SW480 (cell line): Measurements from ENCODE around the gene ARSB.
A peak's percentile ranks its signal among the peaks of the same experiment; 100 is the strongest.

Experiments
- DNase-seq: peaks from one replicate; pipeline ENCODE4 v3.0.0-alpha.2; 2016; ENCODE audit warnings: low spot score

Gene ARSB

DNA sequence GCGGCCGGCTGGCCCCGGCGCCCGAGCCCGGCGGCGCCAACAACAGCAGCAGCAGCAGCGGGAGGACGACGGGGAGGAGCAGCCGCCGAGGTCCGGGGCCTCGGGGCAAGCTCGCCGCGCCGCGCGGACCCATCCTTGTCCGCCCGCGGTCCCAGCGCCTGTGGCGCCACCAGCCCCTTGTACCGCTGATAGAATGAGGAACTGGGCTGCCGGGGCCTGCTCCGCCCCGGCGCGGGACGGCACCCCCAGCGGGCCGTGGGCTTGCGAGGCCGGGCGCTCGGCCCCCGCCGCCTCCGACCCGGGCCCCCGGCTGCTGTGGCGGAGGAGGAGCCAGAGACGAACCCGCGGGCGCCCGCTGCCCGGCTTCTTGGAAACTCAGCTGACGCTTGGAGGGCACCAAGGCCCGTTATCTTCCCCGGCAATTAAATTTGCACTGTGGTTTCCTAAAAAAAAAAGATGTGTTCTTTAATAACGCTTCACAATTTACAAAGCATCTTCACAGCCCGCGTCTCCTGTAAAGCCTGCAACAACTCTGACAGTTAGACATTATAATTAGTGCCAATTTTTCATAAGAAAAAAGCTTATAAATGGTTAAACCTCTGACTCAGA, at the start of gene ARSB:
Gene ARSB, minus strand, starts transcription at position 195 of the 609 bp plus-strand sequence. Its CDS starts 62 bp downstream, at position 133.
- DNase-seq: peak; percentile 27

DNA sequence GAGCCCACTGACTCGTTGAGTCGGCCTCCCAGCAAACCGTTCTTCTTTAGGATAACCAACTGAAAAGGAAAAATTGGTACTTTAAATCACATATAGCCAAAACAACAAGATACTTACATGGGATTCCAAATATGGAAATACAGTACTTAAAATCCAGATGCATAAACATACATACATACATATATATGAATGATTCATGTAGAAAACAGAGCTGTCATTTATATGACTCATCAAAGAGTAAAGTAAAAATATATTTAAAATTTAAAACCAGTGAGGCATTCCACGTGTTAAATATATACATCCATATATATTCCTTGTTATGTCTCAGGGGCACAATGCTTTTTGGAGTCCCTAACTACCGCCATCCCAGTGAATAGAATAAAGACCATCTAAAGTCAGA, 47.7 kb upstream of the ARSB start:
- no peak for DNase-seq

DNA sequence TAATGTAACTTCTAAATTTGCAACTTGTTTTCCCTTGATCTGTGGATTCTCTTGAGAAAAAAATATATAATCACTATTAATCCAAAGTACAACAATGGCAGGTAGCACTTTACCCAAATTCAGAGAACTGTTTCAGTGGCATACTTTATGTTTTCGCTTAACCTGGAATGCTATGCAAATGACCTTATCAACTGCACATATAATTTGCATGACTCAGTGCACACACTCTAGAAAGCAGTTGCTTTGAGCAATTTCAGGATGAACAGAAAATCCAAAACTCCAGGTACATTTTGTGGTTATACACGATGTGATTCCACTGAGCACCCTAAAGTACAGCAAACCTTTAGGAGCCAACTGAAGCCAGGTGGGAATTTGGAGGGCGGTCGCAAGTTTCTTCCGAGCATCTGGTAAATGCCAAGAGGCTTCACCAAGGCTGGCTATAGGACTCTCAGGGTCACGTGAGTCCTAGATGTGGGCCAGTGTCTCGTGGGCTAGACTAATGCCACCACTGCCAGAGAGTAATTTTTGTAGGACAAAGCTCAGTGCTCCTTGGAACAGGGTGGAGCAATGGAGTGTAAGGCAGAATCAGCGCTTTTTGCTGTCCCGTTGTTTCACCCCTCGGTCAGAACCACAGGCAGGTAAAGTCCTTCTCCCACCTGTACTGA, 47.1 kb upstream of the ARSB start:
- no peak for DNase-seq

DNA sequence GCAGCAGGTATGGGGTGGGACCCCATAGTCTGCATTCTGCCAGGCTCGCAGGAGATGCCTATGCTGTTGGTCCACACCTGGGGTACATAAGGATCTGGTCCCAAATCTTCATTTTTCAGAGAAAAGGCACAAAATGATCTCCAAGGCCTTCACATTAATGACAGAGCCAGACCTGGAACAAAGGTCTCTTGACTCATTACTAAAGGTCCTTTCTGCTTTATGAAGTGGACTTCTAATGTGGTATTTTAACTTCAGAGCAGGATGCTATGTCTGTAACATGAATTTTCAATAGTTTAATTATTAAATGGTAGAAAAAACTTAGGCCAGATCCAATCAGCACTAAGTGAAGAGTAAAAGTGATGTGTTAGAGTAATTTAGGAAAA, 46.4 kb upstream of the ARSB start:
- no peak for DNase-seq

DNA sequence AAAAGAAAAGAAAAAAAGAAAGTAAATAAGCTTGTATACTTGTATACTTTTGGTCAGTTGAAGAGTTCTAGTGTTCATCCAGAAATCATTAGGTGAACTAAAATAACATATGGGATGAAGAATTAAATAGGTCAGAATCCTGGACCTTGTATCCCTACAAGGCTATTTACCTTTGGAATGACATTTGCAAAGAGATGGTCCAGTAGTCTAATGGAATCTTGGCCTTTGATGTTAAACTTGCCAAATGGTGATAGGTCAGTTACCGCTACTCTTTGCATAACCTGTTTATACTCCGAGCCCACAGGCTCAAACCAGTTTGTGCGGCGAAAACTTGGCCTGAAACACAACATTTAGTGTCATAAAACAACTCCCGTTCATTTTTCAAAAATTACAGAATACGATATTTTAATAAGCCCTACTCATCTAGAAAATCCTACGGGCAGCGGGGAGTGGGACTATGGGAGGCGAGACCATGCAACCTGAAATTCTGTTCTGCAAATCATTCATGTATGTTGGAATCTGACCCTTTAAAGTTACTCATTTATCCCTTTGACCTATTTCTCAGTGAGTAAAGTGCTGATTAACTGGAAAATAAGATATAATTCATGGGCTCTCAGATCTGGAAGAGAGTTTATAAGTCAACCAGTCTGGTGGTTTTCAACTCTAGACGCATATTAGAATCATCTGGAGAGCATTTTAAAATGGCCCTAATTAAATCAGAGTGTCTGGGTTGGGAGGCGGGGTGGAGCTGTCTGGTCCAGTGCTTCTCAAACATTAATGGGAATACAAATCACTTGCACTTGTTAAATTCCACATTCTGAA, 45.8 kb upstream of the ARSB start:
- DNase-seq: no peak

DNA sequence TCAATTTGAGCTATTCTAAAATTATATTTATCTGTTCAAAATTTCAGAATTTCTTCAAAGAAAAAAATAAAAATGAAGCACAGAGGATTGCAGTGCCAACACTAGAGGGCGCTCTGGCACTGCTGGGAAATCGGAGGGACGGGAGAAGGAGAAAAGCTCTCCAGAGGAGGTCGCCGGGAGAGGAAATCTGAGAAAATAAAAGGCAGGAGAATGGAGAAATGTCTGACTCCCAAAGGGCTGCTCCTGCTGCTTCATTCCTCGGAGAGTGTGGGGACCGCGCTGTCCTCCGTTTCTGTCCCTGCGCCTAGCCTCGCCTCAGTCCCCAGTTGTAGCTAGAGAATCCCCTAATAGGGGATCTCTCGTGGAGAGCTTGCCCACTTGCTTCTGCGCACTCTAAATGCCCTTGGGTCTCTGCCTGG, 40.0 kb upstream of the ARSB start:
- DNase-seq: peak; percentile 42

DNA sequence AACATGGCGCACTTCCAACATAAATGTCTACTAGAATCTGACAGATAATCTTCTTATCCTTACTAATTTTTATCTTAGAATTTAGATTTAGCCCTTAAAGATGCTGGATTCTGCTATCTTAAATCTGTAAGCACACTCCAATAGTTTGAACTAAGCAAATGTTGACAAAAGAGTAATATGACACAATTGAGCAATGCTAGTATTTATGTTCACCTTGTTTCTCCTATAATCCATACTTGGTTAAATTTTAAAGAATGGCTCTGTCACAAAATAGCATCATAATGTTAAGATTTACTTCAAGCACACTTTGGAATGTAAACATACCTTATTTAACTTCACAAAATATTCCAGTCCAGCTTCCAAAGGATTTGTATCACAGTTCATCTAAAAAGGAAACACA, 38.8 kb upstream of the ARSB start:
- DNase-seq: no peak

DNA sequence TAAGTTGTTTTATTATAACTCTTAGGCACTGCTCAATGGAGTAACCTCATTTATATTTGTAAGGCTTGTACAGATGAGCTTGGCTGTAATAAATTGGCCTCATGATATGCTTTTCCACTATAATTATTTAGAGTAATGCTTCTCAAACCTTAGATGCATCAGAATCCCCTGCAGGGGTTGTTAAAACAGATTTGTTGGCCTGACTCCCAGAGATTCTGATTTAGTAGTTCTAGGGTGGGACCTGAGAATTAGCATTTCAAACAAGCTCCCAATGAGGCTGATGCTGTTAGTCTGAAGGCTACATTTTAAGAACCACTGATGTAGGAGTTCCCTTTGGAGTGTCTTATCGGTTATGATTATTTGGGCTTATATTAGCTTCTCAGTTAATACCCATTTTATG, 38.2 kb upstream of the ARSB start:
- DNase-seq: no peak

DNA sequence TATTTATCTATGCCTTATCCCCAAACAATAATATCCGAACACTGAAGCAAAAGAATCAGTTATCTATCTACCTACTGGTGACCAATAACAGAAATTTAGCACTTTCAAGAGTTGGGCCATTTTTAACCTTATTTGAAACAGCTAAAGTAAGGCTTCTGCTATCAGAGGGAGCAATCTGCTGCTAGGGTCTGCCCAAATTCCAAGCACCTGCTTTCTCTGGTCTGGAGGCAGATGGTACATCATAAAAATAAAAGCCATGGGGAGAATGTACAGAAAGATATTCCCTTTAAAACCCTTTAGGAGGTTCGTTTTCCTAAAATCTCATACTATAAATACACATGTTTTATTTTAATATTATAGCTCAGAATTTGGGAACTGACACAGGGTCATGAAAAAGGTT, 37.7 kb upstream of the ARSB start:
- DNase-seq: no peak

DNA sequence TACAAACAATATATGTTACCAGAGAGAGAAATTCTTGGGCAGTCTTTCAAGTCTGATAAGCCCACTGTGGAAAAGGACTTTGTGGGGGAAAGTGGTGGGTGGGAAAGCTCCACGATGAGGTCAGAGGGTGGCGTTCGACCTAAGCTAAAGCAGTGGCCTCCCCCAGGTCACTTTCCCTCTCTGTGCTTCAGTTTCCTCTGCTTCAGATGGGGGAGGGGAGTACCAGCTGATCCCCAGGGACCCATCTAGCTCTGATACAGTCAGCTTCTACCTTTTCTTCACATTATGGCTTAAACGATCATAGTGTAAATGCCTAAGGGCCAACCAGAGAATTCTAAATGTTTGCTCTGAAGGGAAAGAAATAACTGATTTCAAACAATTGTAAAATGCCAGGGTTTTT, 36.6 kb upstream of the ARSB start:
- no peak for DNase-seq

DNA sequence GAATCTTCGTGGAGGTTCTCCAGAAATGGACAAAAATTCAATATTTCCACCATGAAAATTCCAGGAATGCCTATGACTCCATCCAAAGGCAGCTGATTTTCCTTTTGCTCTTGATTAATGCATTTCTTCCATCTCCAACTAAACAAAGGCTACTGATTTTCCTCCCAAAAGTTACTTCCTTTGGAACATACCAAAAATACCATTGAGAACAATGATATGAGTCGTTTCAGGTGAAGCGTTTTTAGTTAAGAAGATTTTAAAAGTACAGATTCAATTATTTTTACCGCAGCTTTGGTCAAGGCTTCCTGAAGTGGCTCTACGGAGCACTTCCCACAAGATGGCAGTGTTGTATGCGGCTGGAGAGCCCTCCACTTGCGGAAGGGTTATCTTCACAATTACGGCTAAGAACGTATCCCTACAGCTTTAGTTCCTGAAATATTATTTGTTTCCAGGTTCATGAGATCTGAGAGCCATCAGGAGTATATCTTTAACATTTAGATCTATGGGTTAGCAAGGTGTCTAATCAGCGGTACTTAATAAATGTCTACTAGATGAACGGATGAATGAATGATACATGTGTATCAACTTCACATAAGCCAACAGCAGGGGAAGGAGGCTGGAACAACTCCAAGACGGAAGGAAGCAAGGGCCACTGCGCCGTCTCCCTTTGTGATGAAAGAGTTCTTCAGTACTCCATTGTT, 35.9 kb upstream of the ARSB start:
- DNase-seq: peak; percentile 20

DNA sequence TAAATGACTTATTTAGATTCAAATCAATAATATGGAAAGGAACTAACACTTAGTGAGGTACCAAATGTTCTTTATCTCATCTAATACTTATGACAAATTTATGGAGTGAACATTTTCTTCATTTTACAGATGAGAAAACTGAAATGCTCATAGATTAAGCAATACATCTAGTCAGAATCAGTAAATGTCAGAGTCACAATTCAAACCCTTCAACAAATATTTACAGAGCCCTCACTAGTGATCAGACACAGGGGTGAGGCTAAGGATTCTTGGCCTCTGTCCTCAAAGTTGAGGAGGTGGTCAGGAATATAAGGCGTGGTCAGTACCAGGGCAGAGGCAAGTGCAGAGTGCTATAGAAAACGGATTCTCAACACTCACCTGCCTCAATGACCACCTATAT, 29.5 kb upstream of the ARSB start:
- DNase-seq: no peak

DNA sequence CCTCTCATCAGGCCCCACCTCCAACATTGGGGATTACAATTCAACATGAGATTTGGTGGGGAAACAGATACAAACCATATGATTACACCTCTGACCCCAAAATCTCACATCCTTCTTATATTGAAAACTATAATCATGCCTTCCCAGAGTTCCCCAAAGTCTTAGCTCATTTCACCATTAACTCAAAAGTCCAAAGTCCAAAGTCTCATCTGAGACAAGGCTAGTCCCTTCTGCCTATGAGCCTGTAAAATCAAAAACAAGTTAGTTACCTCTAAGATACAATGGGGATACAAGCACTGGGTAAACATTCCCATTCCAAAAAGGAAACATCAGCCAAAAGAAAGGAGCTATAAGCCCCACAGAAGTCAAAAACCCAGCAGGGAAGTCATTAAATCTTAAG, 26.8 kb upstream of the ARSB start:
- no peak for DNase-seq

DNA sequence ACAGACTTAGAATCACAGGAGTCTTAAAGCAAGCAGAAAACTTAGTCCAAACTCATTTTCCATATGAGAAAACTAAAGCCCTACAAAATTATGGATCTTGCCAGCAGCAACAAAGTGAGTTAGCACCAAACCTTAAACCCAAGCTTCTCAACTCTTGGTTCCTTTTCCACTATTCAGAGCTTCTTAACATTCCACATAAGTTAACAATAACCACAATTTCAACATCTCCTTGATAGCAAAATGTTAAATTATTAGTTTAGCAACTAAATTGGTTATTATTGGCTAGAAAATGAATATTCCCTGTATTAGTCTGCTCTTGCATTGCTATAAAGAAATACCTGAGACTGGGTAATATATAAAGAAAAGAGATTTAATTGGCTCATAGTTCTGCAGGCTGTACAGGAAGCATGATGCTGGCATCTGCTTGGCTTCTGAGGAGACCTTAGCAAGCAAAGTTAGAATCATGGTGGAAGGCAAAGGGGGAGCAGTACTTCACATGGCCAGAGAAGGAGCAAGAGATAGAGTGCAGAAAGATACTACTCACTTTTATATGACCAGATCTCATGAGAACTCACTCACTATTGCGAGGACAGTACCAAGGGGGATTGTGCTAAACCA, 26.2 kb upstream of the ARSB start:
- DNase-seq: peak; percentile 2

DNA sequence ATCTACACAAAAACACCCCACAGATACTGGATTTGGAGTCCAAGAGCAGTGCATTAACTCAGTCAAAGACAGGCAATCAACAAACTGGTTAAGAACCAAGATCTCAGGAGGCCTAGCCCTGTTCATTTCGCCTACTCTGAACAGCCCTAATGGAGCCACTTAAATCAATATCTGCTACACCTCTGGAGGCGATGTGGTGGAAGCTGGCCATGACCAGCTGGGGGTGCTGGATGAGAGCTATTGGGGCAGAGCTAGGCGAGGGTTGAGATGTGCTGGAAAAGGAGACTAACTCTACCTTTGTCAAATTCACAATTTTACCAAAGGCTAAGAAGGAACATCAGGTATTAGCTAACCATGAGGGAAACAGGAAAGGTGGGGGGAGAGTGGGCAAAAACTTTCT, 23.3 kb upstream of the ARSB start:
- no peak for DNase-seq

DNA sequence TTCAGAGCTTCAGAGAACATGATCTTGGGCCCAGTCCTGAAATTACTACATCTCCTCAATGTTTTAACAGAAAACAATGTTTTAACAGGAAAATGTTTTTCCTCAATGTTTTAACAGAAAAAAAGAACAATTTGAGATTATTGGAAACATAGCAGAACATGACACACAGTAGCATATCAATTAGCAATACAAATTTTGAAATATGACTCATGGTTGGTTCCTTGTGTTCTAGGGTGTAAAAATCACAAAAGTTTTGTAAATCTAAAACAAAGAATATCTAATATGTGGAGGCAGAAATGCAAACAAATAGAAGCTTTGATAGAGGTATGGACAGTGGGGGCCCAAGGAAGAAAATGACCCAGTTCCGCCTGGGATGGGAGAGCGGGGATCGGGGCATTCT, 22.8 kb upstream of the ARSB start:
- DNase-seq: no peak

DNA sequence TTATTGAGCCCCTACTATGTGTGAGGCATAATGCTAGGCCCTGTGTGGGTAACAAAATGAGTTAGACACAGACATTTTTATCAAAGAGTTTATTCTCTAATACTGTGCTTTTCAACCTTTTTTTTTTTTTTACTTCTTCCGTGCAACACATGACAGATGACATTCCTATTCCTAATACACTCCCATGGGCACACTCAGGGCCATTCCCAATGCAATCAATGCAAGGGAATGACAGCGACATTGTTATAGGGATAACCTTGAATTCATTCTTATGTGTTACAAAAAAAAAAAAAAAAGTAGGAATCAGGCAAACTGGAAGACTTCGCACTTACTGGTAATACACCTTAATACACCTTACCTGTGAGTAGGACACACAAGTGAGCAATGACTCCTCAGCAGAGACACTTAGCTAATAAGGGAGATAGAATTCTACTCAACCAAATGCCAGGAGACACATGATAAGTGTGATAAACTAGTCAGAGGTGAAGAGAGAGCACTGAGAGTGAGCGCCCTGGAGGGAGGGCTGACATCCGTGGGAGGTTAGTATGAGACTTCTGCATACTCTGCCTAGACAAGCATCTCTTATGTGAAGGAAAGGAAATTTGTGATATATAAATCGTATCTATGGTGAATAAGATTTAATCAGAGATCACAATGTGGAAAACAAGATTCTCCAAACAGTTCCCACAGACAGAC, 21.0 kb upstream of the ARSB start:
- no peak for DNase-seq

DNA sequence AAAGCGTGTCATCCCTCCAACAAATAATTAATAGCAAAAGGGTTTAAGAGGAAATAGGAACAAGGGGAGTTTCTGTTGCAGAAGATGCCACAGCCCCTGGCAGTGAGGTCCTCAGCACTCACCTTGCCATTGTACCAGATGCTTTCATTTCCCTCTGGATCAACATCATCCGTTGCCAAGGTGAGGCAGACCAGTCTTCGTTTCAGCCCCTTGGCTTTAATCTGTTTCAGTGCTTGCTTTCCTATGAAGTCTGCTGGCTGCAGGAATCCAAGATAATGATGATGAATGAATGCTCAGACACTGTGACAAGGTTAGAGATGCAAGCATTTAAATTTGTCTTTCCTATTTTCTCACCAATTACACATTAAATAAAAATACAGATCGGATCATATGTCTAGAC, 20.0 kb upstream of the ARSB start:
- no peak for DNase-seq

DNA sequence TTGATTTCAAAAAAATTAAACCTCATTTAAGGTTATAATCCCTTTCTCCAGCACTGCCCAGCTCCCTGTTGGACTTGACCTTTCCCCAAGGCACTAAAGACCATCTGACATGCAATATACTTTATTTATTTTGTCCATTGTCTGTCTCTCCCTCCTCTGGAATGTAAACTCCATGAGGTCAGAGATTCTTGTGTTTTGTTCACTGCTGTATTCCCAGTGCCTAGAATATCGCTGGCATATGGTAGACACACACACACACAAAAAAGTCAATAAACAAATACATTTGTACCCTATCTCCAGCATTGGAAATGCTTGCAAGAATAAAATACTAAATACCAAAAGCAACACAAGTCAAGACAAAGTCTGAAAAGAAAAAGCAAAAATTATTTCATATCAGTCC, 17.3 kb upstream of the ARSB start:
- DNase-seq: no peak

DNA sequence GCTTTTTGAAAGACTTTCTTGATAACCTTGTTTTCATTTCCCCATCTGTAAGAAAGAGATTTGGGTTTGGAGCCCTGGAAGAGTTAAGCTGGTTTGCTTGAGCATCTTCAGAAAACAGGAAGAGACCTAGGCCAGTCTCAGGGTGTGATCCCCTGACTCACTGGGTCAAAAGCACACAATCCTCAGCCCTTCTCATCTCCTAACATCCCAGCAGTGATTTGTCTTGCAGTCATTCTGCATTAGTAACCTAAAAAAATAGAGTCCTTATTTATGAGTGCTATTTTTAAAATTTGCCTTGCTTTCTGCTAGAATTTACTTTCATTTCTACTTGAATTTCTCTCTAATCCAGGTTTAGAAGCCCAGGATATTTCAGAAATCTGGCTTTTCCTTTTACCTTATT, 16.4 kb upstream of the ARSB start:
- no peak for DNase-seq

DNA sequence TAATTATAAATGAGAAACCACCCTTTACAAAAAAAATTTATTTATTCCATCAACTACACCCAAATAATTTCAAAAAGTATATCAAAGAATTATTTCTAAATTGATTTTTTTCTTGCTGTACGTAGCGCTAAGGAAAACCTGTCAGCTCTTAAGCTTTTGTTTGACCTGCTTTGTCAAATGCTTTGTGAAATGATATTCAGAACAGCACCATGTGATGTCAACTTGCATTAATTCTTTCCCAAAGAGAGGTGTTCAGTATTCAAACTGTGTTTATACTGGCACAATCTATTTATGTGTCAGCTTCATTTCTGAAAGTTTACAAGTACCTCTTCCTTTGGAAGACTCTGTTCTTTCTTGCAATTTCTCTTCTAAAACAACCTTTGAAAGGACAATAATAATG, 12.0 kb upstream of the ARSB start:
- no peak for DNase-seq

DNA sequence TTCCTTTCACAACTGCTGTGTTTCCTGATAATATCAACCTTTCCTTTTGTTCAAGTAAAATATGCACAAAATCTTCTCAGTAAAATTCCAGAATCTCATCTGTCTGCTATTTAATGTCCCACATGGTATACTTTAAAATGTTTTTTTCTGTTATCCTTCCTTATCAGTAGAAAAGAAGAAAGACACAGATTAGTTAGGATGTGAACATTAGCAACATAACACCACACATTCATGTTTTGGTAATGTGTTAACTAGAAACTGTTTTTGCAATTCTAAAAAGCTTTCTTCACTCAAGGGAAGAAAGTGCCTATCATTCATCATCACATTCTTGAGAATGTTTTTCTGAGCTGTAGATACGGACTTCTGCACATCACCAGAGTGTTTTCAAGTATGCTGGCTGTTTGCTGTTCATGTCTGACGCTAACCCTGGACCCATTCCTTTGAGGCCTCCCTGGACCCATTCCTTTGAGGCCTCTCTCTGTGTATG, 10.5 kb upstream of the ARSB start:
- DNase-seq: no peak
